Endothelial cell of umbilical vein (primary cell): ENCODE data around the gene FER. TPM values are rescaled to one million over a fixed set of nuclear protein-coding genes. Genes with fewer than 3 reads are reported as not detected.

Experiments used
- BruUV-seq: library from RNA; stranded (reverse); fragments of 400-500 nt; replicated peaks from 2 replicates; lab custom pipeline; 2021; lab: Mats Ljungman, UMichigan
- CTCF ChIA-PET: fragments of 300-600, 350-600 bp; sonication (Branson Sonifier 250); formaldehyde crosslinking; loops from one replicate; lab custom pipeline; 2021; ENCODE audit warnings: antibody characterized with exemption, inconsistent platforms; lab: Charles Lee
- POLR2A ChIA-PET: fragments of 300-600, 350-600 bp; sonication (Branson Sonifier 250); formaldehyde crosslinking; loops from one replicate; lab custom pipeline; 2021; ENCODE audit warnings: antibody characterized with exemption, inconsistent platforms; lab: Charles Lee
- DNase-seq: peaks from one replicate; pipeline ENCODE4 v3.0.0-alpha.2; 2011; ENCODE audit warnings: low read depth, low spot score
- FAIRE-seq: peaks from 2 replicates; lab custom pipeline; 2011; peaks lifted over from hg19 to GRCh38; lab: Jason Lieb, UNC
- H2AFZ ChIP-seq: 2 replicates; pipeline ENCODE4 v1.6.0; 2012; ENCODE audit warnings: low read depth, low read length, control low read depth, inconsistent platforms
- H3K27ac ChIP-seq: 2 replicates; pipeline ENCODE4 v1.5.1; 2011; ENCODE audit warnings: low read depth, mild to moderate bottlenecking, control low read depth, low read length, moderate library complexity; ENCODE audit not compliant: insufficient read depth
- H3K27me3 ChIP-seq, 2 experiments: 2 replicates each; pipeline versions ENCODE4 v1.6.0 to v1.6.1; 2011; ENCODE audit warnings: low read length in 2 of 2, mixed read lengths in 1 of 2; ENCODE audit not compliant: control insufficient read depth in 2 of 2, insufficient read depth in 2 of 2
- H3K36me3 ChIP-seq, 2 experiments: 2 replicates in 1 of 2; 3 replicates in 1 of 2; pipeline ENCODE4 v1.5.1; 2011; ENCODE audit warnings: low read length in 2 of 2, mild to moderate bottlenecking in 1 of 2, moderate library complexity in 1 of 2; ENCODE audit not compliant: control insufficient read depth in 2 of 2, insufficient read depth in 2 of 2; ENCODE audit errors: extremely low read depth in 1 of 2
- H3K4me1 ChIP-seq: 3 replicates; pipeline ENCODE4 v1.5.1; 2011; ENCODE audit warnings: mild to moderate bottlenecking, low read length; ENCODE audit not compliant: control insufficient read depth, insufficient read depth; ENCODE audit errors: extremely low read depth
- H3K4me2 ChIP-seq: 2 replicates; pipeline ENCODE4 v1.6.1; 2011; ENCODE audit warnings: low read length, control low read depth, mixed read lengths; ENCODE audit not compliant: insufficient read depth
- H3K4me3 ChIP-seq, 3 experiments: fragments of 200-600 bp in 1 of 3; sonication (generic), shearing (Covaris generic) in 1 of 3; replicated peaks in 1 of 3; 2 replicates each; pipeline ENCODE4 v1.5.1; 2011 to 2016; ENCODE audit warnings: control low read depth in 3 of 3, low read length in 3 of 3, mild to moderate bottlenecking in 2 of 3, inconsistent platforms in 1 of 3, low read depth in 1 of 3, moderate library complexity in 1 of 3; ENCODE audit not compliant: insufficient read depth in 1 of 3
- H3K79me2 ChIP-seq: 2 replicates; pipeline ENCODE4 v1.6.0; 2012; ENCODE audit warnings: low read length, inconsistent platforms; ENCODE audit not compliant: control insufficient read depth, insufficient read depth
- H3K9ac ChIP-seq: replicated peaks from 2 replicates; pipeline ENCODE3; 2011; ENCODE audit warnings: low read length, control low read depth; ENCODE audit not compliant: insufficient read depth; ENCODE audit errors: extremely low read depth
- H3K9me1 ChIP-seq: replicated peaks from 3 replicates; pipeline ENCODE4 v1.6.0; 2011; ENCODE audit warnings: mild to moderate bottlenecking, low read length; ENCODE audit not compliant: control insufficient read depth, insufficient read depth; ENCODE audit errors: extremely low read depth
- H3K9me3 ChIP-seq: replicated peaks from 2 replicates; pipeline ENCODE4 v1.5.1; 2012; ENCODE audit warnings: low read length, inconsistent platforms; ENCODE audit not compliant: control insufficient read depth, insufficient read depth
- H4K20me1 ChIP-seq: replicated peaks from 2 replicates; pipeline ENCODE3; 2011; ENCODE audit warnings: mild to moderate bottlenecking, low read length; ENCODE audit not compliant: control insufficient read depth, insufficient read depth; ENCODE audit errors: extremely low read depth
- CTCF ChIP-seq, 2 donors: IDR thresholded peaks; 1 replicate in 1 of 2; 2 replicates in 1 of 2; pipeline ENCODE4 v1.5.1; 2011; ENCODE audit warnings: low read length in 2 of 2, mild to moderate bottlenecking in 2 of 2, moderate library complexity in 2 of 2, control low read depth in 1 of 2, inconsistent platforms in 1 of 2, low read depth in 1 of 2; ENCODE audit not compliant: insufficient read depth in 1 of 2; ENCODE audit errors: extremely low read depth in 1 of 2
- EZH2 ChIP-seq: IDR thresholded peaks from 2 replicates; pipeline ENCODE4 v1.6.1; 2012; ENCODE audit warnings: borderline replicate concordance, low read depth, mild to moderate bottlenecking, moderate library complexity, low read length, inconsistent platforms; ENCODE audit not compliant: severe bottlenecking
- FOS ChIP-seq: IDR thresholded peaks from 2 replicates; pipeline ENCODE4 v1.6.1; 2011; ENCODE audit warnings: mild to moderate bottlenecking, low read length, moderate library complexity, borderline replicate concordance; ENCODE audit not compliant: insufficient read depth
- GATA2 ChIP-seq: IDR thresholded peaks from 2 replicates; pipeline ENCODE4 v1.7.0; 2011; ENCODE audit warnings: low read depth, mild to moderate bottlenecking, moderate library complexity, mixed read lengths, low read length; ENCODE audit not compliant: insufficient read length, insufficient read depth
- JUN ChIP-seq: IDR thresholded peaks from 2 replicates; pipeline ENCODE4 v1.6.1; 2011; ENCODE audit warnings: borderline replicate concordance, low read depth; ENCODE audit not compliant: insufficient read length, insufficient read depth
- MYC ChIP-seq: IDR thresholded peaks from one replicate; pipeline ENCODE4 v1.6.1; 2011; ENCODE audit warnings: mild to moderate bottlenecking, low read depth, low read length
- POLR2A ChIP-seq: IDR thresholded peaks from 2 replicates; pipeline ENCODE4 v1.6.1; 2012; ENCODE audit warnings: low read depth, mild to moderate bottlenecking, control low read depth, low read length
- POLR2AphosphoS5 ChIP-seq: IDR thresholded peaks from 2 replicates; pipeline ENCODE4 v1.6.1; 2012; ENCODE audit warnings: low read depth, mild to moderate bottlenecking, control low read depth, low read length, moderate library complexity; ENCODE audit not compliant: insufficient read depth
- dilution Hi-C: fragments of 300-500 bp; cut with MboI; formaldehyde crosslinking; loops from one replicate; pipeline ENCODE4 v1.15.0; 2019; ENCODE audit warnings: low sequenced_read_pairs; ENCODE audit not compliant: extremely low pct_ligation_motif_present
- intact Hi-C: fragments of 100-400 bp; cut with micrococcal nuclease; formaldehyde crosslinking; loops from one replicate; pipeline ENCODE4 v1.10.0; 2022
- polyA plus RNA-seq, 4 experiments: library from polyadenylated mRNA; depleted of rRNA in 3 of 4; stranded (reverse) in 3 of 4; unstranded in 1 of 4; fragments of >200 nt; gene quantifications; 2 replicates each; pipeline versions ENCODE4 v1.2.1 to v1.2.3, GENCODE V29; 2011 to 2012; ENCODE audit warnings: missing spikeins in 1 of 4
- total RNA-seq: library from RNA; stranded (reverse); gene quantifications from 2 replicates; pipeline ENCODE4 v1.2.3, GENCODE V29; 2021
- TF ChIP-seq, protein P1 (sequence below): IDR thresholded peaks from 2 replicates; pipeline ENCODE4 v1.6.1; 2011; ENCODE audit not compliant: insufficient read depth, insufficient read length

Gene FER
- total and polyA plus RNA-seq, 2 donors (not counting 3 experiments of a cell fraction or from before 2014, with no cell fraction given): 2.3 to 27.5 TPM

GRCh38 chr5:109141222-109142200, 393.8 kb downstream of the FER start:
- Histone ChIP-seq H3K9me1 (no peaks in the 10 kb centered on the region), H3K27ac (no peak overlapping the region), H3K27me3 (no peaks in the 10 kb centered on the region), H4K20me1 (no peaks in the 10 kb centered on the region), H2AFZ (no peak overlapping the region), H3K36me3 (no peaks in the 10 kb centered on the region), H3K79me2 (no peaks in the 10 kb centered on the region), H3K9me3 (no peaks in the 10 kb centered on the region), H3K4me2 (no peak overlapping the region), H3K4me1 (no peaks in the 10 kb centered on the region), H3K9ac (no peak overlapping the region), H3K4me3 (no peak overlapping the region)
- DNase-seq (no peak), FAIRE-seq (no peak)
- ChIA-PET POLR2A (no interaction called here), CTCF (interaction anchor here (1.0 to 1.4 kb wide), 2 partner anchors 48 to 67 kb away, joined by 4 to 5 read pairs; no protein-coding TSS in a partner anchor)
- no peak for TF ChIP-seq POLR2A
- TF ChIP-seq FOS: no peak
- TF ChIP-seq EZH2: no peak
- TF ChIP-seq JUN: no peak
- TF ChIP-seq POLR2AphosphoS5: no peak
- TF ChIP-seq CTCF (IDR thresholded peaks at IDR 0.05; ENCODE audit: extremely low read depth in 1 of 2, insufficient read depth in 1 of 2, low read depth in 1 of 2, low read length in 2 of 2): no peak
- TF ChIP-seq, protein P1, sequence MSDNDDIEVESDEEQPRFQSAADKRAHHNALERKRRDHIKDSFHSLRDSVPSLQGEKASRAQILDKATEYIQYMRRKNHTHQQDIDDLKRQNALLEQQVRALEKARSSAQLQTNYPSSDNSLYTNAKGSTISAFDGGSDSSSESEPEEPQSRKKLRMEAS: no peak
- no peak for TF ChIP-seq GATA2
- TF ChIP-seq MYC: no peak
- dilution Hi-C loops (no loop called here), intact Hi-C loops (no loop called here)
- BruUV-seq: no TSS peak
